Measurements from ENCODE around the gene CALHM2.
"Not testable (repeated sequence)": the region's sequence is repeated elsewhere in the genome, so short reads cannot be mapped to it uniquely, and the experiment has no call there.

CALHM2 gene, protein sequence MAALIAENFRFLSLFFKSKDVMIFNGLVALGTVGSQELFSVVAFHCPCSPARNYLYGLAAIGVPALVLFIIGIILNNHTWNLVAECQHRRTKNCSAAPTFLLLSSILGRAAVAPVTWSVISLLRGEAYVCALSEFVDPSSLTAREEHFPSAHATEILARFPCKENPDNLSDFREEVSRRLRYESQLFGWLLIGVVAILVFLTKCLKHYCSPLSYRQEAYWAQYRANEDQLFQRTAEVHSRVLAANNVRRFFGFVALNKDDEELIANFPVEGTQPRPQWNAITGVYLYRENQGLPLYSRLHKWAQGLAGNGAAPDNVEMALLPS

GRCh38 chr10:103451831-103452505 lies at the start of gene CALHM2:
Gene CALHM2 (minus strand): TSS chr10:103452370. CDS start chr10:103449941, 2,429 bp downstream.
- DNase-seq, result no peak

- no peak for DNase-seq
Observed at GRCh38 chr10:103501186-103501585, 49.0 kb upstream of the CALHM2 start.

- no peak for DNase-seq
Observed at GRCh38 chr10:103500481-103500880, 48.3 kb upstream of the CALHM2 start.

GRCh38 chr10:103499881-103500280 lies 47.7 kb upstream of the CALHM2 start:
- no peak for DNase-seq

GRCh38 chr10:103498936-103499638 lies 46.9 kb upstream of the CALHM2 start:
- no peak for DNase-seq

DNA sequence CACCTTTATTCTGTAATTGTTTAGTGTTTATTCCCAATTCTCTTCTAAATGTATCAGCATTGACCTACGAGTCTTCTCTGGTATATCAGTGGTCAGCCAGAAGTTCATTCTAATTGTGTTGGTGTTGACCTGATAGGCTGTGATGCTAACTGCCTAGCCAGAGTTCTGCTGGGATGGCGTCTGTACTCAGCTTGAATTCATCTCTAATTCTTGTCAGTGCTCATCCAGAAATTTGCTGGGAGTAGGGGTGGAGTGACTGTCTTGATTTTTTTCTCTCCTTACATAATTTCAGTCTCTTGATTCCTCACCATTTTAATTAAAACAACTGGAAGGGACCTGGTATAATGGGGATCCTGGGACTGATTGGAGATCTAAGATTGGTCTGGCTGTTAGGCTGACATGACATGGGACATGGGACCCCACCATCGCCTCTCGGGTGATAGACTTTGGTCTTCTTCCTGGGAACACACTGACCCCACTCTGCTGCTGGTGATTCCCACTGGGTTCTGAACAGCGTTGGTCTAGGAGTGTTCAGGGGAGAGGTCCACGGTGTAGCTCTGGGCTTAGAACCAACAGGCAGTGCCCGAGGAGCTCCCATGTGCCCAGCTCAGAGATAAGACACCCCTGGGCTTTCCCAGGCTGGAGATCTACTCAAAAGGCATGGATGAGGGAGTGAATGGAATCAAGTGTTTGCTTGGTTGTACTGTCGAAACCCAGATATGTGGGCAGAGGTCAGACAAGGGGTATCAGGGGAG lies 45.2 kb upstream of the CALHM2 start:
- no peak for DNase-seq

DNA sequence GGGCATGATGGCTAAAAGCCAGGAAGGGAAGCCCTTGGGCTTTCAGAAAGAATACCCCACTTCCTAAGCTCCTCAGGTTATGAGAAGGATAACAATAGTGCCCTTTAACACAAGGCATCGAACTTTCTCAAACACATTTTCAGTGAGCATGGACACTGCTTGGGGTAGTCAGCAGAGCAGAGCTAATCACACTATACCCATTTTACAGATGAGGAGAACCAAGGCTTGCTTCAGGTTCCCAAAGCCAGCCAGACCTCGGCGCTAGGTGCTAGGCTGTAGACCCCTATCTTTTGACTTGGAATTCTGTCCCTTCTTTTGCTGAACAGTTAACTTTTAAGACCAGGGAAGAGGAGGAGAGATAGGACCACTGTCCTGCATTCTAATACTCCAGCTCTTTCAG lies 43.2 kb upstream of the CALHM2 start:
- DNase-seq, result no peak

- DNase-seq, result no peak
Observed at GRCh38 chr10:103493916-103494877, 42.0 kb upstream of the CALHM2 start.

GRCh38 chr10:103493362-103493915 lies 41.3 kb upstream of the CALHM2 start, which contains the start of gene NEURL1:
Gene NEURL1 (plus strand): TSS chr10:103493705. CDS start chr10:103494388, 683 bp downstream.
- DNase-seq, result no peak

GRCh38 chr10:103492655-103493261 lies 40.6 kb upstream of the CALHM2 start:
- no peak for DNase-seq

GRCh38 chr10:103491729-103492364 lies 39.7 kb upstream of the CALHM2 start:
- DNase-seq, result no peak

DNA sequence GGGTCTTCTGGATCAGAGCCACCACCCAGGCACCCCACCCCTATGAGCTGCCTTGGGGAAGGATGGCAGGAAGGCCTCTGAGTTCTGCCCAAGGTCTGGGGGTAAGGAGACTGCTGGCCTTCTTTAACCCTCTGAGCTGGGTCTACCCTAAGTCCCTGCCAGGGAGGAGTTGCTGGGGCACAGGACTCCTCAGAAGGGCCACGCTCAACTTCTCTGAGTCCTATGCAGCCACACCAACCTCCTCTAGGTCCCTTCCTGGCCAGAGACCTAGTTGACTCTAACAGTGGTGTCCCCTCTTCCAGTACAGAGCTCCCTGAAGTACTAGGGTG lies 38.8 kb upstream of the CALHM2 start:
- DNase-seq, result no peak

- DNase-seq, result no peak
Observed at GRCh38 chr10:103487410-103487708, 35.2 kb upstream of the CALHM2 start.

GRCh38 chr10:103486635-103487409 lies 34.7 kb upstream of the CALHM2 start:
- DNase-seq, result not testable (repeated sequence)

- DNase-seq, result no peak
Observed at GRCh38 chr10:103481974-103482531, 29.9 kb upstream of the CALHM2 start.

DNA sequence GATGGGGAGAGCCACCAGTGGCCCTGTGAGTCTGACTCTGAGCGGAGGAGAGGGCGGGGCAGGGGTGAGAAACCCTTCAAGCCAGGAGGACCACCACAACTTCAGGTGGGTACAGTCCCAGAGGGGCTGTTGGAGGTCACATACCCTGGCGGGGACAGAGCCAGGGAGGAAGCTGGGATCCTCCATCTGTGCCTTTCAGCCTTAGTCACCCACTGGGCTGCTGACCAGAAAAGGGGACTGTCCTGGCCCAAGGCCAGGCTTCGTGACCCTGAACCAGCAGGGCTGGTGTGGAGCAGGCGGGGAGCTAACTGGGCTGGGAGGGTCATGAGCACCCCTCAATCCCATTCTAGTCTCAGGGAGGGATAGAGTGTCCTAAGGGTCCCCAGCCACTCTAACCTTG lies 28.4 kb upstream of the CALHM2 start:
- no peak for DNase-seq

- no peak for DNase-seq
Observed at GRCh38 chr10:103479135-103479534, 27.0 kb upstream of the CALHM2 start, which contains the start of gene CALHM3. Gene CALHM3 (minus strand): TSS chr10:103479240. CDS start chr10:103479032, 208 bp downstream.

GRCh38 chr10:103478671-103479070 lies 26.5 kb upstream of the CALHM2 start:
- no peak for DNase-seq

- no peak for DNase-seq
Observed at GRCh38 chr10:103476046-103476768, 24.0 kb upstream of the CALHM2 start.

All from NCI-H1417 treated with DMSO at 0.1 percent for 48 hours (cell line).